Fibroblast of mammary gland (primary cell): ENCODE measurements around the gene NUAK2.
A peak's percentile ranks its signal among the peaks of the same experiment; 100 is the strongest.
"Not testable (repeated sequence)": the region's sequence is repeated elsewhere in the genome, so short reads cannot be mapped to it uniquely, and the experiment has no call there.

ENCODE experiments used
- DNase-seq: peaks from one replicate; pipeline ENCODE4 v3.0.0-alpha.2; 2010; ENCODE audit warnings: low read depth
- H3K4me3 ChIP-seq: 2 replicates; pipeline ENCODE4 v1.5.1; 2011; ENCODE audit warnings: low read depth, mild to moderate bottlenecking, low read length, moderate library complexity; ENCODE audit not compliant: control insufficient read depth
- CTCF ChIP-seq: conservative IDR thresholded peaks from 2 replicates; pipeline ENCODE4 v1.5.1; 2011; ENCODE audit warnings: low read depth, low read length, inconsistent platforms; ENCODE audit not compliant: control insufficient read depth, insufficient read depth

NUAK2 gene

GRCh38 chr1:205287076-205287475, 34.5 kb downstream of the NUAK2 start:
- TF ChIP-seq CTCF = no peak

GRCh38 chr1:205286335-205286950, 35.1 kb downstream of the NUAK2 start:
- TF ChIP-seq CTCF = no peak
- H3K4me3 ChIP-seq = no peak overlapping the region
- peak; percentile 46 for DNase-seq

More at GRCh38 chr1:205287076-205287475, 34.5 kb downstream of the NUAK2 start:
- no peak overlapping the region for H3K4me3 ChIP-seq
- no peak for DNase-seq

- no peak overlapping the region for H3K4me3 ChIP-seq
- peak; percentile 51 for DNase-seq
- no peak for TF ChIP-seq CTCF
These were observed 36.0 kb downstream of the NUAK2 start for GRCh38 chr1:205285381-205286101.

- H3K4me3 ChIP-seq = no peak overlapping the region
- TF ChIP-seq CTCF = peak; percentile 6
These were observed 37.0 kb downstream of the NUAK2 start for GRCh38 chr1:205284420-205285144.

GRCh38 chr1:205283270-205284147, 38.0 kb downstream of the NUAK2 start:
- no peak for TF ChIP-seq CTCF
- no peak overlapping the region for H3K4me3 ChIP-seq
- DNase-seq = no peak

More at GRCh38 chr1:205284420-205285144, 37.0 kb downstream of the NUAK2 start:
- peak; percentile 96 for DNase-seq

- H3K4me3 ChIP-seq, DNase-seq: not testable (repeated sequence)
These were observed 40.7 kb downstream of the NUAK2 start for GRCh38 chr1:205280666-205281395.
